Measurements from ENCODE around the gene MAGEA12.

GRCh38 chrX:152735860-152736511 lies 2.4 kb downstream of the MAGEA12 start:
- TF ChIP-seq CTCF (IDR thresholded peaks at IDR 0.05) (no peak), POLR2A (IDR thresholded peaks at IDR 0.05) (no peak)

Data from vagina (tissue), 2 donors.